CD4-positive, alpha-beta T cell (primary cell): ENCODE measurements around the gene ANKRD6. TPM values are rescaled to one million over a fixed set of nuclear protein-coding genes. Genes with fewer than 3 reads are reported as not detected.

Source experiments
- ATAC-seq: fragments of 200-7000 bp; cut with Tn5 transposase; one replicate; pipeline ENCODE4 v1.10.0; 2022; ENCODE audit warnings: mild to moderate bottlenecking; ENCODE audit not compliant: poor library complexity
- CTCF ChIA-PET: fragments of 350-600 bp; sonication (Branson Sonifier 250); formaldehyde crosslinking; loops from one replicate; lab custom pipeline; 2021; ENCODE audit warnings: antibody characterized with exemption, inconsistent platforms; lab: Charles Lee
- POLR2A ChIA-PET: fragments of 350-600 bp; sonication (Branson Sonifier 250); formaldehyde crosslinking; loops from one replicate; lab custom pipeline; 2021; ENCODE audit warnings: antibody characterized with exemption, inconsistent platforms; lab: Charles Lee
- DNase-seq, 14 experiments: peaks; one replicate each; pipeline ENCODE4 v3.0.0-alpha.2; 2013 to 2020; ENCODE audit warnings: mixed read lengths in 2 of 14
- H3K27ac ChIP-seq, 2 donors: one replicate each; pipeline versions ENCODE4 v1.5.1 to v1.7.0; 2013; ENCODE audit warnings: low read length in 2 of 2, low read depth in 1 of 2, mild to moderate bottlenecking in 1 of 2
- H3K27me3 ChIP-seq, 2 experiments: 1 replicate in 1 of 2; 2 replicates in 1 of 2; pipeline versions ENCODE4 v1.6.1 to v1.7.0; 2013; ENCODE audit warnings: low read length in 2 of 2, control low read depth in 1 of 2, mild to moderate bottlenecking in 1 of 2, moderate library complexity in 1 of 2; ENCODE audit not compliant: insufficient read depth in 2 of 2, control insufficient read depth in 1 of 2
- H3K36me3 ChIP-seq: one replicate; pipeline ENCODE4 v1.6.1; 2013; ENCODE audit warnings: low read length, control low read depth; ENCODE audit not compliant: insufficient read depth
- H3K4me1 ChIP-seq: one replicate; pipeline ENCODE4 v1.6.1; 2013; ENCODE audit warnings: low read length, control low read depth; ENCODE audit not compliant: insufficient read depth
- H3K4me3 ChIP-seq: one replicate; pipeline ENCODE4 v1.5.1; 2013; ENCODE audit warnings: mild to moderate bottlenecking, low read length, moderate library complexity
- H3K9me3 ChIP-seq, 2 experiments: 1 replicate in 1 of 2; 2 replicates in 1 of 2; pipeline versions ENCODE4 v1.6.1 to v1.7.0; 2013; ENCODE audit warnings: low read length in 2 of 2, mild to moderate bottlenecking in 2 of 2, control low read depth in 1 of 2, moderate library complexity in 1 of 2; ENCODE audit not compliant: control insufficient read depth in 1 of 2, insufficient read depth in 1 of 2
- H3K27ac Mint-ChIP-seq: one replicate; pipeline ENCODE4 v1.8.0; 2020; ENCODE audit warnings: mixed read lengths
- H3K27me3 Mint-ChIP-seq: one replicate; pipeline ENCODE4 v1.8.0; 2021; ENCODE audit warnings: mixed read lengths
- H3K36me3 Mint-ChIP-seq: one replicate; pipeline ENCODE4 v1.8.0; 2021; ENCODE audit warnings: low read depth, mixed read lengths
- H3K4me1 Mint-ChIP-seq: one replicate; pipeline ENCODE4 v1.8.0; 2021; ENCODE audit warnings: low read depth, mixed read lengths
- H3K4me3 Mint-ChIP-seq: one replicate; pipeline ENCODE4 v1.8.0; 2020; ENCODE audit warnings: mild to moderate bottlenecking, mixed read lengths
- H3K9me3 Mint-ChIP-seq: one replicate; pipeline ENCODE4 v1.8.0; 2020; ENCODE audit warnings: mixed read lengths
- CTCF ChIP-seq: fragments of 200-600 bp; IDR thresholded peaks from one replicate; pipeline ENCODE4 v1.8.0; 2022; ENCODE audit warnings: antibody characterized with exemption, mild to moderate bottlenecking
- intact Hi-C, 2 experiments: fragments of 100-400 bp; cut with DNase I in 1 of 2; cut with micrococcal nuclease in 1 of 2; formaldehyde crosslinking; loops; one replicate each; pipeline versions ENCODE4 v1.15.1 to v1.9.0; 2023 to 2025; cut with DNase I, micrococcal nuclease
- total RNA-seq, 174 experiments: library from RNA in 2 of 174; stranded (reverse) in 2 of 174; gene quantifications; one replicate each; pipeline ENCODE4 v1.2.3 and lab custom pipeline; 2021 to 2026

The ANKRD6 gene
- total RNA-seq, 2 experiments from 2014 or later = 3.8 to 4.8 TPM

- no peak for DNase-seq
- Histone ChIP-seq H3K27me3 (no peaks in the 10 kb centered on the region), H3K9me3 (peaks cover 0 to 4% of the 10 kb centered on the region in 2 experiments), H3K4me1 (no peaks in the 10 kb centered on the region), H3K4me3 (no peak overlapping the region), H3K36me3 (no peaks in the 10 kb centered on the region), H3K27ac (no peak overlapping the region)
- H3K36me3 Mint-ChIP-seq = no peaks in the 10 kb centered on the region
- intact Hi-C loops = no loop called here
- H3K4me1 Mint-ChIP-seq = no peaks in the 10 kb centered on the region
- H3K9me3 Mint-ChIP-seq = peaks cover 4% of the 10 kb centered on the region
- CTCF ChIA-PET = no interaction called here
- POLR2A ChIA-PET = no interaction called here
- no peak overlapping the region for H3K4me3 Mint-ChIP-seq
- no peak overlapping the region for H3K27ac Mint-ChIP-seq
- H3K27me3 Mint-ChIP-seq = no peaks in the 10 kb centered on the region
- TF ChIP-seq CTCF = no peak
- no peak for ATAC-seq
Measured at GRCh38 chr6:89386917-89387491, 45.9 kb upstream of the ANKRD6 start.

- TF ChIP-seq CTCF = no peak
- POLR2A ChIA-PET = no interaction called here
- no peak overlapping the region for H3K4me3 Mint-ChIP-seq
- no peaks in the 10 kb centered on the region for H3K4me1 ChIP-seq
- no peaks in the 10 kb centered on the region for H3K4me1 Mint-ChIP-seq
- ATAC-seq (no peak), DNase-seq (no peak)
- intact Hi-C loops = no loop called here
- peaks cover 4% of the 10 kb centered on the region for H3K9me3 Mint-ChIP-seq
- peaks cover 0 to 4% of the 10 kb centered on the region in 2 experiments for H3K9me3 ChIP-seq
- no peak overlapping the region for H3K4me3 ChIP-seq
- CTCF ChIA-PET = no interaction called here
- H3K27me3 Mint-ChIP-seq = no peaks in the 10 kb centered on the region
- no peak overlapping the region for H3K27ac Mint-ChIP-seq
- no peaks in the 10 kb centered on the region for H3K36me3 Mint-ChIP-seq
- H3K27me3 ChIP-seq = no peaks in the 10 kb centered on the region
- no peaks in the 10 kb centered on the region for H3K36me3 ChIP-seq
- H3K27ac ChIP-seq = no peak overlapping the region
Measured at GRCh38 chr6:89387516-89388201, 45.3 kb upstream of the ANKRD6 start.

GRCh38 chr6:89388846-89389245 is 44.1 kb upstream of the ANKRD6 start:
- DNase-seq = no peak
- intact Hi-C loops = no loop called here
- H3K27ac Mint-ChIP-seq = no peak overlapping the region
- ATAC-seq = no peak
- H3K27me3 Mint-ChIP-seq = no peaks in the 10 kb centered on the region
- CTCF ChIA-PET = no interaction called here
- peaks cover 9% of the 10 kb centered on the region for H3K9me3 Mint-ChIP-seq
- Histone ChIP-seq H3K27ac (no peak overlapping the region), H3K27me3 (no peaks in the 10 kb centered on the region), H3K9me3 (peaks cover 4% of the 10 kb centered on the region in 2 experiments), H3K4me3 (no peak overlapping the region), H3K36me3 (no peaks in the 10 kb centered on the region), H3K4me1 (no peaks in the 10 kb centered on the region)
- TF ChIP-seq CTCF = no peak
- POLR2A ChIA-PET = no interaction called here
- no peaks in the 10 kb centered on the region for H3K36me3 Mint-ChIP-seq
- no peaks in the 10 kb centered on the region for H3K4me1 Mint-ChIP-seq
- H3K4me3 Mint-ChIP-seq = no peak overlapping the region
